ENCODE measurements around the gene COL4A2.
"Not testable (repeated sequence)": the region's sequence is repeated elsewhere in the genome, so short reads cannot be mapped to it uniquely, and the experiment has no call there.

The COL4A2 gene

GRCh38 chr13:110486880-110487279 is 179.8 kb downstream of the COL4A2 start:
- DNase-seq (ENCODE audit: low read depth in 1 of 2, low spot score in 1 of 2) = not testable (repeated sequence)

GRCh38 chr13:110490009-110490770 is 183.1 kb downstream of the COL4A2 start:
- no peak for DNase-seq (ENCODE audit: low read depth in 1 of 2, low spot score in 1 of 2)

- no peak for DNase-seq (ENCODE audit: low read depth in 1 of 2, low spot score in 1 of 2)
Measured at GRCh38 chr13:110491869-110492678, 185.0 kb downstream of the COL4A2 start.

DNA sequence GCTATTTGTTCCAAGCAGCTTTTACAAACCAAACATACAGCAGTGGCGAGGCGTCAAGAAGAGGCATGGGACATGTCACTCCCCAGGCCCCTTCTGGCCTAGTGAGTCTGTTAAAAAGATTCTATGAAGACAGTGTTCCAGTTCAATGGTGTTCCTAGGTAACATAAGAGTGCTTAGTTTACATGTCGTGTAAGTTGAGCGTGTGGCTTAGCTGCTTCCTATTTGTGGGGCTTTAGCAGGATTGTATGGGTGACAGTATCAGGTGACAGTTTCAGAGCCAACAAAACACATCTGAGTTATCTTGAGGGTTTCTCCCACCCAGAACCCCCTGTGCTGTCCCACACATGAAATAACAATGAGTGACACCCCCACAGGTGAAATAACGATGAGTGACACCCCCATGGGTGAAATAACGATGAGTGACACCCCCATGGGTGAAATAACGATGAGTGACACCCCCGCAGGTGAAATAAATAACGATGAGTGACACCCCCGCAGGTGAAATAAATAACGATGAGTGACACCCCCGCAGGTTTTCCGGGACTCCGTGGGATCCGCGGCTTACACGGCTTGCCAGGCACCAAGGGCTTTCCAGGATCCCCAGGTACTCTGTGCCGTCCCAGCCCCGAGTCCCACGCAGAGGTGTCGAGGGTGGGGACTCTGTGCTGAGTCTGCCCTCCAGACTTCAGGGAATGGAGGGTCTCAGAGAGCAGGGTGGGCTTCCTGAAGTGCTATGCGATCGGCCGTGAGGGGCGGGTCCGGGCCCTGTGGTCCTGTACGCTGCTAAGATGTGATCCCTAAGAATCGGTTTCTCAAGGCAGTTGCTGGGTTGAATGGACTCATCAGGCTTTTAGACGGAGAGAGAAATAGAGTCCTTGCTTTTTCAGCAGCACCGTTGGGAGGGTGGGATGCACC is 185.9 kb downstream of the COL4A2 start:
- no peak for DNase-seq (ENCODE audit: low read depth in 1 of 2, low spot score in 1 of 2)

GRCh38 chr13:110493613-110494012 is 186.5 kb downstream of the COL4A2 start:
- DNase-seq (ENCODE audit: low read depth in 1 of 2, low spot score in 1 of 2) = no peak

DNA sequence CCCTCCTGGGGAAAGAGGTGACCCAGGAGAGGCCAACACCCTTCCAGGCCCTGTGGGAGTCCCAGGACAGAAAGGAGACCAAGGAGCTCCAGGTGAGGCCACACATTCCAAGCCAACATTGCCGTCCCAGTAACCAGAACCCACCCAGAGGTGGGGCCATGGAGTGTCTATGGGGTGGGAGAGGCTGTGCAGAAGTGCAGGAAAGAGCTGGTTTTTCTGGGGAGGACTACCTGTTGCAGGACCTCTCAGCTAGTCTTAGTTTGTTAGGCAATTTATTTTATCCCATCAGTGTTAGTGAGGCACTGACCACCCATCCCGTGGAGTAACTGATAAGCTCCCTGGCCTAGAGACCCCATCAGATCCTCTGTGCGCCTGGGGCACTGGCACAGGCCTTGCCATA is 188.3 kb downstream of the COL4A2 start:
- DNase-seq (ENCODE audit: low read depth in 1 of 2, low spot score in 1 of 2) = no peak

DNA sequence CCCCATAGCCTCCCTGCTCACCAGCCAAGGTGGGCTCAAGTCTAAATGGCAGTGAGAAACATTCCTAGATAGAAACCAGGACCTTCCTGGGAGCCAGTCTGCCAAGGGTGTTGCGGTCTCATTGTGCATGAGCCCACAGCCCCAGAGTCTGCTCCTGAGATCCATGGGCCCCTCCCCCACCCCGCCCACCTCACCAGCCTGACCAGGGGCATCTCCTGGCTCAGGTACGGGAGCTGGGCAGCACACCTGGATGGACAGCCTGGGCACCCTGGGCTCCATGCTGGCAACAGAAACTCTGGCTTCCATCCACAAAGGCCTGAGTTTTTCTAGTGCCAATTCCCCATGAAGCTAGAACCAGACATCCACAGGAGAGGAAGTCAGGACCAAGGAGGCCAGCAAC is 188.8 kb downstream of the COL4A2 start:
- DNase-seq (ENCODE audit: low read depth in 1 of 2, low spot score in 1 of 2) = no peak

DNA sequence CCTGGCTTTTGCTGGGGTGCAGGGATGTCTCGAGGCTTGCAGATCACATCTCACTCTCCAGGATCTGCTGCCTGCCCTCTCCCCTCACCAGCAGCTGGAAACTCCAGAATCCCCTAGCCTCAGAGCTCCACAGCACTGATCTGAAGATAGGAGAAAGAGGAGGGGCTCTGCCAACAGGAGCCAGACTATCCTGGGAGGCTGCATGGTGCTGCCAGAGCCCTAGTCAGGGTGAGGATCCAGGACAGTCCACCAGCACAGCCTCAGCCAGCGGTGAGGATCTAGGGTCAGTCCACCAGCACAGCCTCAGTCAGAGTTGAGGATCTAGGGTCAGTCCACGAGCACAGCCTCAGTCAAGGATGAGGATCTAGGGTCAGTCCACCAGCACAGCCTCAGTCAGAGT is 189.2 kb downstream of the COL4A2 start:
- DNase-seq (ENCODE audit: low read depth in 1 of 2, low spot score in 1 of 2) = no peak

- DNase-seq (ENCODE audit: low read depth in 1 of 2, low spot score in 1 of 2) = no peak
Measured at GRCh38 chr13:110497003-110497402, 189.9 kb downstream of the COL4A2 start.

GRCh38 chr13:110497896-110498295 is 190.8 kb downstream of the COL4A2 start:
- DNase-seq (ENCODE audit: low read depth in 1 of 2, low spot score in 1 of 2) = not testable (repeated sequence)

- DNase-seq (ENCODE audit: low read depth in 1 of 2, low spot score in 1 of 2) = no peak
Measured at GRCh38 chr13:110498327-110498726, 191.2 kb downstream of the COL4A2 start.

DNA sequence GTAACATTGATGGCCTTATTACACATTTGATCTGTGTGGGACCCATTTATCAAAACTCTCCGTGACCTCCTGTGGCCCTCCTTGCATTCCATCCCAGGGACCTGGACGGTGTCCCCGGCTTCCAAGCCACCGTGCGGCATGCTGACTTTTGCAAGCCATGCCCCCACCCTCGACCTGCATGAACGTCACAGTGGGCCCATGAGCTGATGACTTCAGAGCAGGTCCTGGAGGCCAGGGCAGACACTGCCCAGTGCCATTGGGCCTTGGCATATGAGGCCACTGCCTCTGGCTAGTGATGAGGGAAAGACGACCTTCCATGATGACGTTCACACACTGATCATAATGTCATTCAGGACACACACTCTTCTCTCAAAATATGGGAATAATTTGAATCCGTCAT is 191.7 kb downstream of the COL4A2 start:
- DNase-seq (ENCODE audit: low read depth in 1 of 2, low spot score in 1 of 2) = no peak

DNA sequence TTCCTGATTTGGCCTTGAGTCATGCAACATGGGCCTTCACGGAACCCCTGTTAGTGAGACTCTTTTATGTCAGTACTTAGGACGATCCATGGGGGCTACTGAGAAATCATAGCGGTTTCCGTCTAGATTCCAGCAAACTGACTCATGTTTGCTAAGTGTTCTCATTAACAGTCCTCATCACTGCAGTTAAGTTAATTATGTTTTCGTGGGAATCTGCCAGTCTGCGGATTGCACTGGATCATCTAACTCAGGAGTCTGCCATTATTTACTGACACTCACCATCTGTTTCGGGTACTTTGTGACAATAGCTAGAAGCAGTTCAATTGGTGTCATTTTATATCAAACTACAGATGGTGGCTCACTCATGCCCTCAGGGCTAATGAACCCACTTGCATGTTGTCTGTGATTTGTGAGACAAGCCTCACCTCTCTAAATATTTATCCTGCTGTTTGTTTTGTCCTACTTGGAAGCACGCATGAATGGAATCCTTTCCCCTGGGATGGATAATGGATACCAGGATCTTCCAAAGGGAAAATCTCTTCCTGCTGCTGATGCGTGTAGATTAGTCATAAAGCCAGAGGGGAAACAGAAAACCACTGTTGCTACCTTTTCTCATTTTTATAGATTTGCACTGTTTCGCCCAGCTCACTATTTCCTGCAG is 192.7 kb downstream of the COL4A2 start:
- DNase-seq (ENCODE audit: low read depth in 1 of 2, low spot score in 1 of 2) = no peak

- DNase-seq (ENCODE audit: low read depth in 1 of 2, low spot score in 1 of 2) = no peak
Measured at GRCh38 chr13:110500341-110500740, 193.3 kb downstream of the COL4A2 start.

GRCh38 chr13:110501188-110501587 is 194.1 kb downstream of the COL4A2 start:
- no peak for DNase-seq (ENCODE audit: low read depth in 1 of 2, low spot score in 1 of 2)

GRCh38 chr13:110503037-110503901 is 196.2 kb downstream of the COL4A2 start:
- no peak for DNase-seq (ENCODE audit: low read depth in 1 of 2, low spot score in 1 of 2)

GRCh38 chr13:110503979-110504499 is 197.0 kb downstream of the COL4A2 start:
- no peak for DNase-seq (ENCODE audit: low read depth in 1 of 2, low spot score in 1 of 2)

- no peak for DNase-seq (ENCODE audit: low read depth in 1 of 2, low spot score in 1 of 2)
Measured at GRCh38 chr13:110505594-110505993, 198.5 kb downstream of the COL4A2 start.

GRCh38 chr13:110506396-110506795 is 199.3 kb downstream of the COL4A2 start:
- no peak for DNase-seq (ENCODE audit: low read depth in 1 of 2, low spot score in 1 of 2)
